Measurements from ENCODE around the gene LDHAL6B.
"Not testable (repeated sequence)": the region's sequence is repeated elsewhere in the genome, so short reads cannot be mapped to it uniquely, and the experiment has no call there.

LDHAL6B gene

GRCh38 chr15:59206623-59207183, at the start of gene LDHAL6B:
Gene LDHAL6B (plus strand): TSS chr15:59206843. CDS start chr15:59206941, 98 bp downstream.
- DNase-seq: no peak

- no peak for DNase-seq
Measured at GRCh38 chr15:59157396-59157795, 49.2 kb upstream of the LDHAL6B start.

- DNase-seq: no peak
Measured at GRCh38 chr15:59157840-59158700, 48.6 kb upstream of the LDHAL6B start.

GRCh38 chr15:59158701-59159034, 48.0 kb upstream of the LDHAL6B start:
- DNase-seq: no peak

GRCh38 chr15:59159210-59159609, 47.4 kb upstream of the LDHAL6B start:
- no peak for DNase-seq

- peak; percentile 27 for DNase-seq
Measured at GRCh38 chr15:59160880-59161593, 45.6 kb upstream of the LDHAL6B start.

GRCh38 chr15:59162080-59162479, 44.6 kb upstream of the LDHAL6B start:
- DNase-seq: not testable (repeated sequence)

- no peak for DNase-seq
Measured at GRCh38 chr15:59165726-59166125, 40.9 kb upstream of the LDHAL6B start.

- no peak for DNase-seq
Measured at GRCh38 chr15:59166166-59166565, 40.5 kb upstream of the LDHAL6B start.

GRCh38 chr15:59166601-59167265, 39.9 kb upstream of the LDHAL6B start:
- no peak for DNase-seq

- DNase-seq: no peak
Measured at GRCh38 chr15:59168536-59168935, 38.1 kb upstream of the LDHAL6B start.

GRCh38 chr15:59169251-59169708, 37.4 kb upstream of the LDHAL6B start:
- DNase-seq: no peak

GRCh38 chr15:59170295-59171066, 36.2 kb upstream of the LDHAL6B start:
- DNase-seq: no peak

- no peak for DNase-seq
Measured at GRCh38 chr15:59171067-59171397, 35.6 kb upstream of the LDHAL6B start.

- DNase-seq: no peak
Measured at GRCh38 chr15:59172289-59172901, 34.2 kb upstream of the LDHAL6B start.

GRCh38 chr15:59173194-59173593, 33.4 kb upstream of the LDHAL6B start:
- DNase-seq: no peak

GRCh38 chr15:59174151-59174834, 32.4 kb upstream of the LDHAL6B start:
- DNase-seq: no peak

- DNase-seq: peak; percentile 29
Measured at GRCh38 chr15:59174835-59175831, 31.5 kb upstream of the LDHAL6B start.

- DNase-seq: no peak
Measured at GRCh38 chr15:59176653-59177316, 29.9 kb upstream of the LDHAL6B start.

- DNase-seq: no peak
Measured at GRCh38 chr15:59177317-59177660, 29.4 kb upstream of the LDHAL6B start.

Data from activated T-cell treated with anti-CD3 and anti-CD28 coated beads, Interleukin-2, amount 50 U/mL, for 1 hour (primary cell).